ENCODE data around the gene ACSM2A.
"Not testable (repeated sequence)": the region's sequence is repeated elsewhere in the genome, so short reads cannot be mapped to it uniquely, and the experiment has no call there.

Gene ACSM2A, protein sequence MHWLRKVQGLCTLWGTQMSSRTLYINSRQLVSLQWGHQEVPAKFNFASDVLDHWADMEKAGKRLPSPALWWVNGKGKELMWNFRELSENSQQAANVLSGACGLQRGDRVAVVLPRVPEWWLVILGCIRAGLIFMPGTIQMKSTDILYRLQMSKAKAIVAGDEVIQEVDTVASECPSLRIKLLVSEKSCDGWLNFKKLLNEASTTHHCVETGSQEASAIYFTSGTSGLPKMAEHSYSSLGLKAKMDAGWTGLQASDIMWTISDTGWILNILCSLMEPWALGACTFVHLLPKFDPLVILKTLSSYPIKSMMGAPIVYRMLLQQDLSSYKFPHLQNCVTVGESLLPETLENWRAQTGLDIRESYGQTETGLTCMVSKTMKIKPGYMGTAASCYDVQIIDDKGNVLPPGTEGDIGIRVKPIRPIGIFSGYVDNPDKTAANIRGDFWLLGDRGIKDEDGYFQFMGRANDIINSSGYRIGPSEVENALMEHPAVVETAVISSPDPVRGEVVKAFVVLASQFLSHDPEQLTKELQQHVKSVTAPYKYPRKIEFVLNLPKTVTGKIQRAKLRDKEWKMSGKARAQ

DNA sequence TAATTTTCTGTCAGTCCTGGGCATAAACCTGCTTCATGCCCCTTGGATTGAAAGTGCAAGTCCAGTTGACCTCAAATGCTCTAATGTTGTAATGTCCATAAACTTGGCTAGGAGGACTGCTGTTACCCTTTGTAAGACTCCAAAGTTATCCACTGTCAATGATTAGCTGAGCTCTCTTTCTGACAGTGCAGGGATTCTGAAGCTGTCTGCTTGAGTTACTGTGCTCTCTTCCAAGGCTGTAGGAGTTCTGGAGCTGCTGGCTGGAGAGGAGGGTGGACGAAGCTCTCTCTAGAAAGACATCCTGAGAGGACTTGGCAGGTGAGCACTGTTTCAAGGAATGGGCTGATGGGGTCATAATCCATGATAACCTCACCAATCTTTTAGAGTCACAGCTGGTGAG, at the start of gene ACSM2A:
TSS of gene ACSM2A (plus strand) at position 158 of the 400 bp plus-strand sequence. CDS start 8,594 bp downstream, outside the sequence.
- not testable (repeated sequence) for H3K9me3 ChIP-seq (ENCODE audit: control insufficient read depth in 1 of 2, low read length in 2 of 2); H3K27me3 ChIP-seq (ENCODE audit: low read depth, low read length); H3K36me3 ChIP-seq (ENCODE audit: control insufficient read depth in 1 of 2, insufficient read depth in 2 of 2, low read length in 2 of 2); H3K27ac ChIP-seq (ENCODE audit: low read length); H3K4me3 ChIP-seq (ENCODE audit: low read depth in 1 of 2, low read length in 2 of 2); H3K4me1 ChIP-seq (ENCODE audit: control insufficient read depth in 1 of 2, insufficient read depth in 2 of 2, low read length in 2 of 2)

DNA sequence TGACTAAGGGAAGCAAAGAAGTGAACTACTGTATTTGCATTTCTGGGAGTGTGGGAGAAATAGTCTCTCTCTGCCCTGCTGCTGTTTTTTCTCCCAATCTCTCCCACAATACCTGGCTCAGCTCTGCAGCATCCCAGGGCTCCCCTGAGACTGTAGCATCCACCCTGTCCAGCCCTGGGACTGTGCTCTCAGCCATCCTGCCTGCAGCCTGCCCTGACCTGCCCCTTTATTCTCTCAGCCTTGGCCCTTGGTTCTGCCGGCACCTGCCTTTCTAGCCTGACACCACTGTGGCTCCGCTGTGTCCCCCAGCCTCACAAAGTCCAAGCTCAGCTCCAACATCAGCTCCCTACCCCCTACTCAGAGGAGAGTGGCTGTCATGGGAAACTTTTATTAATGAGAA, 48.7 kb upstream of the ACSM2A start:
- no peaks in the 10 kb centered on the region for H3K4me1 ChIP-seq (ENCODE audit: control insufficient read depth in 1 of 2, insufficient read depth in 2 of 2, low read length in 2 of 2)
- no peaks in the 10 kb centered on the region for H3K9me3 ChIP-seq (ENCODE audit: control insufficient read depth in 1 of 2, low read length in 2 of 2)
- H3K36me3 ChIP-seq (ENCODE audit: control insufficient read depth in 1 of 2, insufficient read depth in 2 of 2, low read length in 2 of 2) = no peaks in the 10 kb centered on the region
- no peak overlapping the region for H3K27ac ChIP-seq (ENCODE audit: low read length)
- no peaks in the 10 kb centered on the region for H3K27me3 ChIP-seq (ENCODE audit: low read depth, low read length)
- H3K4me3 ChIP-seq (ENCODE audit: low read depth in 1 of 2, low read length in 2 of 2) = no peak overlapping the region

DNA sequence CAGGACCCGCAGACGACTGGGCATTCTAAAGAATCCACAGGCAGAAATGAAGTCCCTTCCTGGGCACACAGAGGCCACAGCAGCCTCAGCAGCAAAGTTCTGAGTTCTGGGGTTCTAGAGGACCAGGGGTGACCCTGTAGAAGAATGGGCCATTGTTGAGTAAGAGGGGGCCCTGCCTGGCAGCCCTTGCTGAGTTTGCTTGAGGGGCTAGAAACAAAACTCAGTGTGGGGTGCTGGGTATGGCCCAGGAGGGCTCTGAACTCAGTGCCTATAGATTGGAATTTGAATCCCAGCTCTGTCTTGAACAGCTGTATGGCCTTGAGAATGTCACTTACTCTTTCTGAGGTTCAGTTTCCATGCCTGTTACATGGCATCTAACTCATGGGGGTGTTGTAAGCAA, 46.7 kb upstream of the ACSM2A start, which contains the start of gene PDILT:
TSS of gene PDILT (minus strand) at position 101 of the 400 bp plus-strand sequence. CDS start 5,437 bp downstream, outside the sequence.
- Histone ChIP-seq H3K9me3 (ENCODE audit: control insufficient read depth in 1 of 2, low read length in 2 of 2) (no peaks in the 10 kb centered on the region), H3K27me3 (ENCODE audit: low read depth, low read length) (no peaks in the 10 kb centered on the region), H3K4me3 (ENCODE audit: low read depth in 1 of 2, low read length in 2 of 2) (no peak within 1 kb of the TSS), H3K4me1 (ENCODE audit: control insufficient read depth in 1 of 2, insufficient read depth in 2 of 2, low read length in 2 of 2) (no peaks in the 10 kb centered on the region), H3K36me3 (ENCODE audit: control insufficient read depth in 1 of 2, insufficient read depth in 2 of 2, low read length in 2 of 2) (no peaks in the 10 kb centered on the region), H3K27ac (ENCODE audit: low read length) (no peak within 1 kb of the TSS)

DNA sequence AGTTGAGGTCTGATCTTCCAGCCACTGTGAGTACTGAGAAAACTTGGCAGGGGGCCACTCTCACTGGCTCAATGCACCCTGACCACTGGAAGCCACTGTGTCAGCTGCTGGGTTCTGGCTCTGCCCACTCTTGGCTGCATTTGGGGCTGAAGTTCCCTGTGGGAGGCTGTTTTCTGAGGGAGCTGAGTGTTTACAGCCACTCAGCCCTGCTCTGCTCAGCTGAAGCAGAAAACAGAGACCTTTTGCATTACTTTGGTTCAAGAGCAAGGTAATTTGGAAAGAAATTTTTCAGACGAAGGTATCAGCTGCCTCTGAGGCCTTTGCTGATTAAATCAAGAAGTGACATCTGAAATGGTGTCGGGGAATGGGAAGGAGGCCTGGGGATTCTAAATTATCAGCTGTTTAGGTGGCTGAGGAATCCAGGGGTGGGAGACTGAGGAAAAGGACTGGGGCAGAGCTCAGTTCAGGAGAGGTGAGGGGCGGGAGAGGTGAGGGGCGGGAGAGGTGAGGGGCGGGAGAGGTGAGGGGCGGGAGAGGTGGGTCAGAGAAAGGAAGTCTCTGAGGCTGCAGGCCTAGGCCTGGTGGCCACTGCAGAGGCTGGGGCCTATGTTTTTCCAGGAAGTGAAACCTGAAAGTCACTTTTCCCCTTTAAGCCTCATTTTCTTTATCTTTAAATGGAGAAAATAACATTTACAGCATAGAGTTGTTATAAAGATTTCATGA, 41.8 kb upstream of the ACSM2A start, which contains the start of gene ACSM5:
TSS of gene ACSM5 (plus strand) at position 137 of the 723 bp plus-strand sequence. CDS start 1,951 bp downstream, outside the sequence.
- Histone ChIP-seq H3K4me1 (ENCODE audit: control insufficient read depth in 1 of 2, insufficient read depth in 2 of 2, low read length in 2 of 2) (no peaks in the 10 kb centered on the region), H3K27me3 (ENCODE audit: low read depth, low read length) (no peaks in the 10 kb centered on the region), H3K36me3 (ENCODE audit: control insufficient read depth in 1 of 2, insufficient read depth in 2 of 2, low read length in 2 of 2) (no peaks in the 10 kb centered on the region), H3K9me3 (ENCODE audit: control insufficient read depth in 1 of 2, low read length in 2 of 2) (no peaks in the 10 kb centered on the region), H3K27ac (ENCODE audit: low read length) (peak within 1 kb of the TSS; percentile 40), H3K4me3 (ENCODE audit: low read depth in 1 of 2, low read length in 2 of 2) (no peak within 1 kb of the TSS)

DNA sequence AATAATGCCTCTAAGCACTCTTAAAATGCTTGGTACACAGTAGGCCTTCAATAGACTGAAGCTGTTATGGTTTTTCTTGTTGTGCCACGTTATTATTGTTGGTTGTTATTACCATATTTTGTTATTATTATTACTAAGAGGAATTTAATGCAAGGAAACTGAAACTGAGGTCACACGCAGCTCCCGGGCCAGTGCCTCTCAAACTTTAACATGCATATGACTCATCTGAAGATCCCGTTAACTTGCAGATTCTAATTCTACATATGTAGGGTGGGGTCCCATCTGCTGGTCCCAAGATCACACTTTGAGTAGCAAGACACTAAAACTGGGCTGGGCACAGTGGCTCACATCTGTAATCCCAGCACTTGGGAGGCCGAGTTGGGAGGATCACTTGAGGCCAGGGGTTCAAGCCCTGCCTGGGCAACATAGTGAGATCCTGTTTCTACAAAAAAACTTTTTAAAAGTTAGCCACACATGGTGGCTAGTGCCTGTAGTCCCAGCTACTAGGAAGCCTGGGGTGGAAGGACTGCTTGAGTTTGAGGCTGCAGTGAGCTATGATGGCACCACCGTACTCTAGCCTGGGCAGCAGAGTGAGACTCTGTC, 41.1 kb upstream of the ACSM2A start:
- H3K4me3 ChIP-seq (ENCODE audit: low read depth in 1 of 2, low read length in 2 of 2) = no peak overlapping the region
- no peaks in the 10 kb centered on the region for H3K27me3 ChIP-seq (ENCODE audit: low read depth, low read length)
- H3K4me1 ChIP-seq (ENCODE audit: control insufficient read depth in 1 of 2, insufficient read depth in 2 of 2, low read length in 2 of 2) = no peaks in the 10 kb centered on the region
- no peaks in the 10 kb centered on the region for H3K36me3 ChIP-seq (ENCODE audit: control insufficient read depth in 1 of 2, insufficient read depth in 2 of 2, low read length in 2 of 2)
- no peaks in the 10 kb centered on the region for H3K9me3 ChIP-seq (ENCODE audit: control insufficient read depth in 1 of 2, low read length in 2 of 2)
- no peak overlapping the region for H3K27ac ChIP-seq (ENCODE audit: low read length)

DNA sequence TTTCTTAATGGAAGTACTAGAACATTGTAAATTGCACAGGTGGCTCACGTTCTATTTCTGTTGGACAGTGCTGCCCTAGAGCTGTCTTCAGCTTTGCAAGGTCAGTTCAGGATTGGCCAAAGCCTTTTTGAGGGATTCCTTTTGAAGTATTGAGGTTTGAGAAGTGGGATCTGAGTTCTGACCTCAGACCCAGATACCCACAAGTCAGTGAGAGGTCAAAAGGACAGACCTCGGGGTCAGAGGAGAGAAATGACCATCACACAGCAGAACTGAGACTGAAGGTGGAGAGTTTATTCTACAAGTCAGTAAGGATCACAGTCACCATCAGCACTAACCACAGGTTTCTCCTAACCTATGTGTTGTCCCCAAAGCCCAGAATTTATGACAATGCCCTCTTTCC, 40.3 kb upstream of the ACSM2A start:
- Histone ChIP-seq H3K36me3 (ENCODE audit: control insufficient read depth in 1 of 2, insufficient read depth in 2 of 2, low read length in 2 of 2) (no peaks in the 10 kb centered on the region), H3K4me3 (ENCODE audit: low read depth in 1 of 2, low read length in 2 of 2) (no peak overlapping the region), H3K27me3 (ENCODE audit: low read depth, low read length) (no peaks in the 10 kb centered on the region), H3K4me1 (ENCODE audit: control insufficient read depth in 1 of 2, insufficient read depth in 2 of 2, low read length in 2 of 2) (no peaks in the 10 kb centered on the region), H3K27ac (ENCODE audit: low read length) (no peak overlapping the region), H3K9me3 (ENCODE audit: control insufficient read depth in 1 of 2, low read length in 2 of 2) (no peaks in the 10 kb centered on the region)

DNA sequence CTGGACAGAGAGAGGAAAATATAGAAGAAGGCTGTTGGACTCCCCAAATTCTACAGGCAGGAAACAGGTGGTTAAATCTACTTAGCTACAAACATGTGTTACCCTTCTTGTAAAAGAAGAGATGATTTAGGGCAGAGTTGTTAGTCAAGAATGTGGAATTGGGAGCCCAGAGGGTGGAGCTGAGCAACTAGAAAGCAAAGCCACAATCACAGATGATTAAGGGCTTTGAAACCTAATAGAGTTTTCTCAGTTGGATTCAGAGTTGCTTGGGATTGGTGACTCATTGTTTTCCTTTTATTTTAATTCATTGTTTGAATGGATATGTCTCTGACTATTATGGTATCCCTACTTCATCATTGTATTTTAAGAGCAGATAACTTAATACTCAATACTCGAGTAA, 35.8 kb upstream of the ACSM2A start:
- Histone ChIP-seq H3K4me3 (ENCODE audit: low read depth in 1 of 2, low read length in 2 of 2) (no peak overlapping the region), H3K9me3 (ENCODE audit: control insufficient read depth in 1 of 2, low read length in 2 of 2) (no peaks in the 10 kb centered on the region), H3K27me3 (ENCODE audit: low read depth, low read length) (no peaks in the 10 kb centered on the region), H3K36me3 (ENCODE audit: control insufficient read depth in 1 of 2, insufficient read depth in 2 of 2, low read length in 2 of 2) (no peaks in the 10 kb centered on the region), H3K27ac (ENCODE audit: low read length) (no peak overlapping the region), H3K4me1 (ENCODE audit: control insufficient read depth in 1 of 2, insufficient read depth in 2 of 2, low read length in 2 of 2) (no peaks in the 10 kb centered on the region)

DNA sequence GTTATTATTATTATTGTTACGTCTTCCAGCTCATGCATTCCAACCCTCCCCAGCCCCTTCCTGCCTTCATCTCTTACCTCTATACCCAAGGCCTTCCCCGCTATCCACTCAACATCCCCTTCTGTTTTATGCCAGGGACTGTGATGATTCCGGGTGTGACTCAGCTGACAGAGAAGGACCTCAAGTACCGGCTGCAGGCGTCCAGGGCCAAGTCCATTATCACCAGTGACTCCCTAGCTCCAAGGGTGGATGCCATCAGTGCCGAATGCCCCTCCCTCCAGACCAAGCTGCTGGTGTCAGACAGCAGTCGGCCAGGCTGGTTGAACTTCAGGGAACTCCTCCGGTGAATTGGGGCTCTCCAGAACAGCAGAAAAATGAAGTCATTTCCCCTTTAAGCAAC, 32.2 kb upstream of the ACSM2A start:
- H3K36me3 ChIP-seq (ENCODE audit: control insufficient read depth in 1 of 2, insufficient read depth in 2 of 2, low read length in 2 of 2); H3K4me3 ChIP-seq (ENCODE audit: low read depth in 1 of 2, low read length in 2 of 2); H3K9me3 ChIP-seq (ENCODE audit: control insufficient read depth in 1 of 2, low read length in 2 of 2); H3K27ac ChIP-seq (ENCODE audit: low read length); H3K4me1 ChIP-seq (ENCODE audit: control insufficient read depth in 1 of 2, insufficient read depth in 2 of 2, low read length in 2 of 2); H3K27me3 ChIP-seq (ENCODE audit: low read depth, low read length): not testable (repeated sequence)

DNA sequence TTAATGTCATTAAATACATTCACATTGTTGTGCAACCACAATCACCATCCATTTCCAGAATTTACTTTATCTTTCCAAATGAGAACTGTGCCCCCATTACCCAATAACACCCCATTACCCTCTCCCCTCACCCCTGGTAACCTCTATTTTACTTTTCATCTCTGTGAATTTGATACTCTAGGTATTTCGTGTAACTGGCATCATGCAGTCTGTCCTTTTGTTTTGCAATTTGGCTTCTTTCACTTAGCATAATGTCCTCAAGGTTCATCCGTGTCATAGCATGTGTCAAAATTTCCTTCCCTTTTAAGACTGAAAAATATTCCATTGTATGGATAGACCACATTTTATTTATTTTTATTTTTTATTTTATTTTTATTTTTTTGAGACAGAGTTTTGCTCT, 29.6 kb upstream of the ACSM2A start:
- not testable (repeated sequence) for H3K27ac ChIP-seq (ENCODE audit: low read length); H3K4me3 ChIP-seq (ENCODE audit: low read depth in 1 of 2, low read length in 2 of 2); H3K36me3 ChIP-seq (ENCODE audit: control insufficient read depth in 1 of 2, insufficient read depth in 2 of 2, low read length in 2 of 2); H3K27me3 ChIP-seq (ENCODE audit: low read depth, low read length); H3K4me1 ChIP-seq (ENCODE audit: control insufficient read depth in 1 of 2, insufficient read depth in 2 of 2, low read length in 2 of 2); H3K9me3 ChIP-seq (ENCODE audit: control insufficient read depth in 1 of 2, low read length in 2 of 2)

DNA sequence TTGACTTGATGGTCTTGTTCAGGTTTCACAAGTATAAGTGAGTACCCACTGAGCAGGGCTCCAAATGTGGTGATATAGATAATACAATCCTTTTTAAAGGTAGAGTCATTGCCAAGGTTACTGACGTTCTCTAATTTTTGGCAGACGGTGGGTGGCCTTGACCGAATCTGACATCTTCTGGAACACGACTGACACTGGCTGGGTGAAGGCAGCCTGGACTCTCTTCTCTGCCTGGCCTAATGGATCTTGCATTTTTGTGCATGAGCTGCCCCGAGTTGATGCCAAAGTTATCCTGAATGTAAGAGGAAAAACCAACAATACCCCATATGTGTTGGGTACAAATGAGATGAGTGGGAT, 27.6 kb upstream of the ACSM2A start:
- not testable (repeated sequence) for H3K27me3 ChIP-seq (ENCODE audit: low read depth, low read length); H3K27ac ChIP-seq (ENCODE audit: low read length); H3K4me1 ChIP-seq (ENCODE audit: control insufficient read depth in 1 of 2, insufficient read depth in 2 of 2, low read length in 2 of 2); H3K9me3 ChIP-seq (ENCODE audit: control insufficient read depth in 1 of 2, low read length in 2 of 2); H3K36me3 ChIP-seq (ENCODE audit: control insufficient read depth in 1 of 2, insufficient read depth in 2 of 2, low read length in 2 of 2); H3K4me3 ChIP-seq (ENCODE audit: low read depth in 1 of 2, low read length in 2 of 2)

DNA sequence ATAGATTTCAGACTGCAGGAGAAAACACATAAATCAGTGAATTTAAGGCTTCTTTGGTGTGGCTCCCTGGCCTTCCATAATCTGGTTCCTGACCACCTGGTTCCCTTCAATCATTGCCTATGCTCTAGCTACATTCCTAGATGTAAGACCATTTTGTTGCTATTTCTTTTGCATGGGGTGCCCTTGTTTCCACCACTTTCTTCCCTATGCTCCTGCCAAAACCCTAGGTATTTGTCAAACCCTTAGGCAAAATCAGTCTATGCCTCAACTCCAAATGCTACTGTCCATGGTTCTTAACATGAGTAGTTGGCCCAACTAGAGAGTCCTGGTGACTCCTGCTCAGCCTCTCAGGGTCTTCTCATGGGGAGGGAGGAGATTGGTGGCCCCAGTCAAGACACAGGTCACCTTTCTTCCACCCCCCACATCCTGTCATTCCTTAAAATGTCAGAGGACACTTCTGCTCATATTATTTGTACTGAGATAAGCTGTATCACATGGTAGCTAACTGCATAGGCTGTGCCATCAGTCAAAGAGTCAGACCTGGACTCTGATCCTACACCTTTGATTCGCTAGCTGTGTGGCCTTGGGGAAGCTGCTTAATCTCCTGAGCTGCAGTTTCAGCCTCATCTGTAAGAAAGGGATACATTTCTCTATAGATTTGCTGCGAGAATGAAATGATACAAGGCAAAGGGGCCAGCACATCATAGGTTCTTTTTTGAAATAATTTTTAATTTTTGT, 27.0 kb upstream of the ACSM2A start:
- H3K27me3 ChIP-seq (ENCODE audit: low read depth, low read length) = no peaks in the 10 kb centered on the region
- H3K9me3 ChIP-seq (ENCODE audit: control insufficient read depth in 1 of 2, low read length in 2 of 2) = no peaks in the 10 kb centered on the region
- H3K4me1 ChIP-seq (ENCODE audit: control insufficient read depth in 1 of 2, insufficient read depth in 2 of 2, low read length in 2 of 2) = no peaks in the 10 kb centered on the region
- H3K36me3 ChIP-seq (ENCODE audit: control insufficient read depth in 1 of 2, insufficient read depth in 2 of 2, low read length in 2 of 2) = no peaks in the 10 kb centered on the region
- no peak overlapping the region for H3K4me3 ChIP-seq (ENCODE audit: low read depth in 1 of 2, low read length in 2 of 2)
- no peak overlapping the region for H3K27ac ChIP-seq (ENCODE audit: low read length)

Data from muscle layer of duodenum (tissue), 2 donors.